Loucy (cell line): ENCODE measurements around the gene KCND2.

Source experiments
- H2AFZ ChIP-seq: fragments of 200-600 bp; sonication (generic); 2 replicates; pipeline ENCODE4 v1.6.0; 2016; ENCODE audit warnings: antibody characterized with exemption, mild to moderate bottlenecking, low read length, moderate library complexity
- H3F3A ChIP-seq: fragments of 200-600 bp; 2 replicates; pipeline ENCODE4 v1.6.0; 2016; ENCODE audit warnings: antibody characterized with exemption, low read depth, mild to moderate bottlenecking
- H3K27me3 ChIP-seq: fragments of 200-600 bp; sonication (generic); 2 replicates; pipeline ENCODE4 v1.6.1; 2014; ENCODE audit warnings: low read length, mild to moderate bottlenecking; ENCODE audit not compliant: insufficient read depth, poor library complexity, severe bottlenecking
- H3K36me3 ChIP-seq: fragments of 200-600 bp; sonication (generic); 2 replicates; pipeline ENCODE4 v1.6.1; 2016; ENCODE audit warnings: low read length; ENCODE audit not compliant: insufficient read depth
- H3K4me1 ChIP-seq: fragments of 200-600 bp; sonication (generic); 2 replicates; pipeline ENCODE4 v1.5.1; 2014; ENCODE audit warnings: low read length, mild to moderate bottlenecking; ENCODE audit not compliant: insufficient read depth, poor library complexity, severe bottlenecking
- H3K4me2 ChIP-seq: fragments of 200-600 bp; sonication (generic); 2 replicates; pipeline ENCODE4 v1.6.0; 2014; ENCODE audit warnings: antibody characterized with exemption, low read length, low read depth, mild to moderate bottlenecking; ENCODE audit not compliant: poor library complexity, severe bottlenecking
- H3K4me3 ChIP-seq: fragments of 200-600 bp; sonication (generic); 2 replicates; pipeline ENCODE4 v1.5.1; 2014; ENCODE audit warnings: low read length, mild to moderate bottlenecking, mixed read lengths; ENCODE audit not compliant: poor library complexity, severe bottlenecking
- H3K79me2 ChIP-seq: fragments of 200-600 bp; sonication (generic); 2 replicates; pipeline ENCODE4 v1.6.1; 2014; ENCODE audit warnings: low read length; ENCODE audit not compliant: insufficient read depth
- H3K9ac ChIP-seq: fragments of 200-600 bp; sonication (generic); 2 replicates; pipeline ENCODE4 v1.6.0; 2014; ENCODE audit warnings: mild to moderate bottlenecking, low read depth, low read length, moderate library complexity; ENCODE audit not compliant: poor library complexity, severe bottlenecking
- H3K9me2 ChIP-seq: fragments of 200-600 bp; sonication (generic); replicated peaks from 2 replicates; pipeline ENCODE4 v1.6.1; 2016; ENCODE audit warnings: low read depth, low read length, mixed read lengths
- H3K9me3 ChIP-seq: fragments of 200-600 bp; sonication (generic); 2 replicates; pipeline ENCODE4 v1.6.1; 2014; ENCODE audit warnings: mild to moderate bottlenecking, antibody characterized with exemption, low read length, low read depth; ENCODE audit not compliant: insufficient read depth
- H4K20me1 ChIP-seq: fragments of 200-600 bp; sonication (generic); 2 replicates; pipeline ENCODE4 v1.6.0; 2014; ENCODE audit warnings: antibody characterized with exemption, low read length, mild to moderate bottlenecking; ENCODE audit not compliant: insufficient read depth, poor library complexity, severe bottlenecking
- CTCF ChIP-seq: fragments of 200-600 bp; sonication (generic); conservative IDR thresholded peaks from 2 replicates; pipeline ENCODE4 v1.5.1; 2014; ENCODE audit warnings: mild to moderate bottlenecking, antibody characterized with exemption, low read length
- EZH2phosphoT487 ChIP-seq: fragments of 200-600 bp; IDR thresholded peaks from 2 replicates; pipeline ENCODE4 v1.6.1; 2018; ENCODE audit warnings: antibody characterized with exemption, mild to moderate bottlenecking, moderate library complexity, borderline replicate concordance

Gene KCND2

GRCh38 chr7:120716307-120716706 is 443.3 kb downstream of the KCND2 start:
- Histone ChIP-seq H3K79me2 (no peaks in the 10 kb centered on the region), H3K4me1 (no peaks in the 10 kb centered on the region), H3K9me3 (no peaks in the 10 kb centered on the region), H3K4me3 (no peak overlapping the region), H3K36me3 (no peaks in the 10 kb centered on the region), H3K4me2 (no peak overlapping the region), H3F3A (no peaks in the 10 kb centered on the region), H3K27me3 (no peaks in the 10 kb centered on the region), H4K20me1 (no peaks in the 10 kb centered on the region), H3K9me2 (no peaks in the 10 kb centered on the region), H2AFZ (no peak overlapping the region), H3K9ac (no peak overlapping the region)
- TF ChIP-seq CTCF, result no peak
- no peak for TF ChIP-seq EZH2phosphoT487

GRCh38 chr7:120717166-120717565 is 444.2 kb downstream of the KCND2 start:
- Histone ChIP-seq H3K9me3 (no peaks in the 10 kb centered on the region), H2AFZ (no peak overlapping the region), H3F3A (no peaks in the 10 kb centered on the region), H3K4me3 (no peak overlapping the region), H3K9me2 (no peaks in the 10 kb centered on the region), H3K4me1 (no peaks in the 10 kb centered on the region), H3K79me2 (no peaks in the 10 kb centered on the region), H3K36me3 (no peaks in the 10 kb centered on the region), H3K27me3 (no peaks in the 10 kb centered on the region), H4K20me1 (no peaks in the 10 kb centered on the region), H3K9ac (no peak overlapping the region), H3K4me2 (no peak overlapping the region)
- TF ChIP-seq CTCF (no peak), EZH2phosphoT487 (no peak)

- no peaks in the 10 kb centered on the region for H3K36me3 ChIP-seq
- H3K4me1 ChIP-seq, result no peaks in the 10 kb centered on the region
- H3K27me3 ChIP-seq, result no peaks in the 10 kb centered on the region
- no peaks in the 10 kb centered on the region for H4K20me1 ChIP-seq
- H3K9me2 ChIP-seq, result no peaks in the 10 kb centered on the region
- TF ChIP-seq CTCF (no peak), EZH2phosphoT487 (no peak)
- no peaks in the 10 kb centered on the region for H3K9me3 ChIP-seq
- no peaks in the 10 kb centered on the region for H3F3A ChIP-seq
- no peak overlapping the region for H3K4me2 ChIP-seq
- no peak overlapping the region for H2AFZ ChIP-seq
- H3K4me3 ChIP-seq, result no peak overlapping the region
- no peaks in the 10 kb centered on the region for H3K79me2 ChIP-seq
- H3K9ac ChIP-seq, result no peak overlapping the region
Observed at GRCh38 chr7:120718361-120718760, 445.4 kb downstream of the KCND2 start.
